ENCODE data around the gene MAP3K5. TPM values are rescaled to one million over a fixed set of nuclear protein-coding genes. Genes with fewer than 3 reads are reported as not detected.

Gene MAP3K5
- total RNA-seq, 2 donors from 2014 or later = 65.7 to 98.4 TPM

GRCh38 chr6:136684466-136684865 is 107.8 kb downstream of the MAP3K5 start:
- no peaks in the 10 kb centered on the region for H3K4me1 ChIP-seq (replicated peaks)
- H3K27me3 ChIP-seq (replicated peaks; ENCODE audit: insufficient read depth) = no peaks in the 10 kb centered on the region
- intact Hi-C loops (cut with DNase I) = no loop called here
- 69% methylated on average over 1 of the region's 1 CpG for WGBS
- H3K4me3 ChIP-seq = no peak overlapping the region
- TF ChIP-seq POLR2AphosphoS5 (IDR thresholded peaks at IDR 0.05) = no peak
- no peak for TF ChIP-seq POLR2A (IDR thresholded peaks at IDR 0.05)
- no peak for TF ChIP-seq CTCF (IDR thresholded peaks at IDR 0.05)
- DNase-seq (ENCODE audit: low spot score) = no peak
- H3K36me3 ChIP-seq = no peaks in the 10 kb centered on the region
- no peaks in the 10 kb centered on the region for H3K9me3 ChIP-seq
- H3K27ac ChIP-seq = no peak overlapping the region

- DNase-seq (ENCODE audit: low spot score) = no peak
- intact Hi-C loops (cut with DNase I) = no loop called here
- 83% methylated on average over 4 of the region's 4 CpGs for WGBS
Observed at GRCh38 chr6:136683209-136683941, 108.9 kb downstream of the MAP3K5 start.

GRCh38 chr6:136682292-136682691 is 110.0 kb downstream of the MAP3K5 start:
- Histone ChIP-seq H3K4me1 (replicated peaks) (no peaks in the 10 kb centered on the region), H3K27ac (peak overlapping the region; percentile 48), H3K9me3 (no peaks in the 10 kb centered on the region), H3K4me3 (no peak overlapping the region), H3K36me3 (no peaks in the 10 kb centered on the region), H3K27me3 (replicated peaks; ENCODE audit: insufficient read depth) (no peaks in the 10 kb centered on the region)
- DNase-seq (ENCODE audit: low spot score) = no peak
- intact Hi-C loops (cut with DNase I) = no loop called here
- TF ChIP-seq POLR2AphosphoS5 (IDR thresholded peaks at IDR 0.05) = peak; percentile 65
- no peak for TF ChIP-seq CTCF (IDR thresholded peaks at IDR 0.05)
- no peak for TF ChIP-seq POLR2A (IDR thresholded peaks at IDR 0.05)
- 23% methylated on average over 3 of the region's 3 CpGs for WGBS

More at GRCh38 chr6:136683209-136683941, 108.9 kb downstream of the MAP3K5 start:
- Histone ChIP-seq H3K4me3 (no peak overlapping the region), H3K27me3 (replicated peaks; ENCODE audit: insufficient read depth) (no peaks in the 10 kb centered on the region), H3K36me3 (no peaks in the 10 kb centered on the region), H3K4me1 (replicated peaks) (no peaks in the 10 kb centered on the region), H3K27ac (peak overlapping the region in 1 of 2 donors; percentile 48), H3K9me3 (no peaks in the 10 kb centered on the region)
- no peak for TF ChIP-seq POLR2A (IDR thresholded peaks at IDR 0.05)
- no peak for TF ChIP-seq POLR2AphosphoS5 (IDR thresholded peaks at IDR 0.05)
- TF ChIP-seq CTCF (IDR thresholded peaks at IDR 0.05) = no peak

GRCh38 chr6:136677822-136678221 is 114.5 kb downstream of the MAP3K5 start:
- H3K36me3 ChIP-seq = no peaks in the 10 kb centered on the region
- intact Hi-C loops (cut with DNase I) = no loop called here
- H3K4me3 ChIP-seq = no peak overlapping the region
- no peaks in the 10 kb centered on the region for H3K4me1 ChIP-seq (replicated peaks)
- H3K27me3 ChIP-seq (replicated peaks; ENCODE audit: insufficient read depth) = no peaks in the 10 kb centered on the region
- peak; percentile 45 for DNase-seq (ENCODE audit: low spot score)
- TF ChIP-seq POLR2AphosphoS5 (IDR thresholded peaks at IDR 0.05) = peak; percentile 69
- TF ChIP-seq CTCF (IDR thresholded peaks at IDR 0.05) = no peak
- no peak for TF ChIP-seq POLR2A (IDR thresholded peaks at IDR 0.05)
- H3K27ac ChIP-seq = peak overlapping the region in 1 of 2 donors; percentile 12
- no peaks in the 10 kb centered on the region for H3K9me3 ChIP-seq

GRCh38 chr6:136677344-136677743 is 114.9 kb downstream of the MAP3K5 start:
- no peak for DNase-seq (ENCODE audit: low spot score)
- intact Hi-C loops (cut with DNase I) = no loop called here
- no peaks in the 10 kb centered on the region for H3K9me3 ChIP-seq
- no peak overlapping the region for H3K4me3 ChIP-seq
- H3K4me1 ChIP-seq (replicated peaks) = no peaks in the 10 kb centered on the region
- H3K36me3 ChIP-seq = no peaks in the 10 kb centered on the region
- no peak for TF ChIP-seq POLR2A (IDR thresholded peaks at IDR 0.05)
- H3K27ac ChIP-seq = peak overlapping the region in 1 of 2 donors; percentile 12
- no peaks in the 10 kb centered on the region for H3K27me3 ChIP-seq (replicated peaks; ENCODE audit: insufficient read depth)
- WGBS = 97% methylated on average over 4 of the region's 4 CpGs
